IMR-90 (cell line): ENCODE data around the gene HMGN1. TPM values are rescaled to one million over a fixed set of nuclear protein-coding genes. Genes with fewer than 3 reads are reported as not detected.

Experiments used
- ATAC-seq: fragments of 200-7000 bp; cut with Tn5 transposase; 2 replicates; pipeline ENCODE4 v1.9.1; 2020; ENCODE audit warnings: low read depth, mild to moderate bottlenecking, moderate library complexity
- BruUV-seq: library from RNA; stranded (reverse); fragments of 400-500 nt; replicated peaks from 2 replicates; lab custom pipeline; 2021; lab: Mats Ljungman, UMichigan
- CTCF ChIA-PET: fragments of 300-600 bp; formaldehyde crosslinking; extraction: SDS; loops from one replicate; lab custom pipeline; 2021; ENCODE audit warnings: antibody characterized with exemption; lab: Yijun Ruan, JAX
- POLR2A ChIA-PET: fragments of 300-600 bp; sonication (Branson Sonifier 250); formaldehyde crosslinking; loops from one replicate; lab custom pipeline; 2022; ENCODE audit warnings: antibody characterized with exemption; ENCODE audit not compliant: unreplicated experiment; lab: Charles Lee
- DNase-seq: peaks from one replicate; pipeline ENCODE4 v3.0.0; 2013
- H2AFZ ChIP-seq: replicated peaks from 2 replicates; pipeline ENCODE3; 2013; ENCODE audit warnings: low read length, mild to moderate bottlenecking; ENCODE audit not compliant: poor library complexity
- H2AK5ac ChIP-seq: 2 replicates; pipeline ENCODE4 v1.6.1; 2013; ENCODE audit warnings: low read depth, low read length, inconsistent platforms
- H2AK9ac ChIP-seq: replicated peaks from 2 replicates; pipeline ENCODE3; 2013; ENCODE audit warnings: mild to moderate bottlenecking, low read depth, low read length, moderate library complexity; ENCODE audit not compliant: poor library complexity
- H2BK120ac ChIP-seq: 2 replicates; pipeline ENCODE4 v1.6.1; 2013; ENCODE audit warnings: low read depth, low read length, inconsistent platforms
- H2BK15ac ChIP-seq: 3 replicates; pipeline ENCODE4 v1.6.1; 2013; ENCODE audit warnings: low read depth, low read length, inconsistent platforms
- H2BK20ac ChIP-seq: 2 replicates; pipeline ENCODE4 v1.6.1; 2013; ENCODE audit warnings: low read depth, mild to moderate bottlenecking, inconsistent platforms, low read length, moderate library complexity
- H2BK5ac ChIP-seq: 2 replicates; pipeline ENCODE4 v1.6.1; 2013; ENCODE audit warnings: mild to moderate bottlenecking, low read depth, low read length, inconsistent platforms; ENCODE audit not compliant: poor library complexity, severe bottlenecking
- H3K14ac ChIP-seq: replicated peaks from 2 replicates; pipeline ENCODE4 v1.6.1; 2013; ENCODE audit warnings: low read depth, low read length, inconsistent platforms
- H3K18ac ChIP-seq: 2 replicates; pipeline ENCODE4 v1.6.1; 2013; ENCODE audit warnings: low read depth, low read length, control low read depth
- H3K23ac ChIP-seq: 2 replicates; pipeline ENCODE4 v1.6.1; 2013; ENCODE audit warnings: low read depth, low read length, inconsistent platforms
- H3K27ac ChIP-seq: 2 replicates; pipeline ENCODE4 v1.5.1; 2013; ENCODE audit warnings: mild to moderate bottlenecking, control low read depth, low read length; ENCODE audit not compliant: insufficient read depth
- H3K27me3 ChIP-seq: 2 replicates; pipeline ENCODE4 v1.6.1; 2013; ENCODE audit warnings: low read length; ENCODE audit not compliant: control insufficient read depth, insufficient read depth
- H3K36me3 ChIP-seq: 2 replicates; pipeline ENCODE4 v1.6.1; 2013; ENCODE audit warnings: low read length, mixed read lengths; ENCODE audit not compliant: control insufficient read depth, insufficient read depth
- H3K4ac ChIP-seq: 2 replicates; pipeline ENCODE4 v1.6.1; 2013; ENCODE audit warnings: low read depth, low read length, inconsistent platforms
- H3K4me1 ChIP-seq: 2 replicates; pipeline ENCODE4 v1.6.1; 2013; ENCODE audit warnings: low read length, mixed read lengths; ENCODE audit not compliant: control insufficient read depth, insufficient read depth
- H3K4me2 ChIP-seq: 2 replicates; pipeline ENCODE4 v1.6.1; 2013; ENCODE audit warnings: low read depth, mild to moderate bottlenecking, control low read depth, low read length, moderate library complexity
- H3K4me3 ChIP-seq: 2 replicates; pipeline ENCODE4 v1.5.1; 2013; ENCODE audit warnings: low read depth, mild to moderate bottlenecking, control low read depth, low read length, moderate library complexity; ENCODE audit not compliant: insufficient read depth
- H3K56ac ChIP-seq: 2 replicates; pipeline ENCODE4 v1.6.1; 2013; ENCODE audit warnings: low read length, inconsistent platforms; ENCODE audit not compliant: insufficient read depth; ENCODE audit errors: extremely low read depth
- H3K79me1 ChIP-seq, 2 experiments: 2 replicates each; pipeline ENCODE4 v1.6.1; 2013; ENCODE audit warnings: low read length in 2 of 2, inconsistent platforms in 1 of 2, low read depth in 1 of 2
- H3K9ac ChIP-seq: 2 replicates; pipeline ENCODE4 v1.6.1; 2013; ENCODE audit warnings: low read depth, low read length, control low read depth
- H3K9me1 ChIP-seq: 2 replicates; pipeline ENCODE4 v1.6.1; 2013; ENCODE audit warnings: low read length, inconsistent platforms; ENCODE audit not compliant: insufficient read depth
- H3K9me3 ChIP-seq: 2 replicates; pipeline ENCODE4 v1.6.1; 2013; ENCODE audit warnings: low read length; ENCODE audit not compliant: control insufficient read depth, insufficient read depth
- H4K20me1 ChIP-seq: 2 replicates; pipeline ENCODE4 v1.6.1; 2013; ENCODE audit warnings: low read length, inconsistent platforms; ENCODE audit not compliant: insufficient read depth
- H4K5ac ChIP-seq: 2 replicates; pipeline ENCODE4 v1.6.1; 2013; ENCODE audit warnings: mild to moderate bottlenecking, low read depth, low read length, control low read depth
- H4K8ac ChIP-seq, 2 experiments: 2 replicates each; pipeline ENCODE4 v1.6.1; 2013; ENCODE audit warnings: low read depth in 2 of 2, low read length in 2 of 2, control low read depth in 1 of 2, inconsistent platforms in 1 of 2
- H4K91ac ChIP-seq: 2 replicates; pipeline ENCODE4 v1.6.1; 2013; ENCODE audit warnings: low read depth, low read length, inconsistent platforms; ENCODE audit not compliant: insufficient read depth
- CHD1 ChIP-seq: IDR thresholded peaks from 2 replicates; pipeline ENCODE4 v1.6.1; 2012; ENCODE audit warnings: low read depth, low read length, improper control_type of control experiment
- ELK1 ChIP-seq: fragments of 150-350 bp; IDR thresholded peaks from 2 replicates; pipeline ENCODE4 v1.6.1; 2016; ENCODE audit warnings: low read depth, mild to moderate bottlenecking, low read length, moderate library complexity, borderline replicate concordance
- MXI1 ChIP-seq: IDR thresholded peaks from 2 replicates; pipeline ENCODE4 v1.6.1; 2012; ENCODE audit warnings: low read depth, mild to moderate bottlenecking, low read length, moderate library complexity, borderline replicate concordance
- RFX5 ChIP-seq: IDR thresholded peaks from 2 replicates; pipeline ENCODE4 v1.8.0; 2012; ENCODE audit warnings: low read depth, mild to moderate bottlenecking, low read length, moderate library complexity
- WGBS, 2 experiments: methylation state at CpG; one replicate each; pipeline versions ENCODE4 v1.1.5 to v1.1.7; 2013; ENCODE audit warnings: missing lambda C conversion rate in 2 of 2; ENCODE audit not compliant: insufficient read length in 1 of 2; ENCODE audit errors: extremely low coverage in 2 of 2; 5-methylcytosine and 5-hydroxymethylcytosine counted together
- dilution Hi-C: fragments of 300-500 bp; cut with HindIII; formaldehyde crosslinking; loops from one replicate; pipeline ENCODE4 v1.14.3; 2018; ENCODE audit warnings: low sequenced_read_pairs; ENCODE audit not compliant: unreplicated experiment
- in situ Hi-C: fragments of 300-500 bp; cut with MboI; formaldehyde crosslinking; loops from 3 replicates; pipeline ENCODE4 v1.14.3; 2019; ENCODE audit warnings: low sequenced_read_pairs, inconsistent platforms, mixed read lengths
- intact Hi-C: fragments of 100-400 bp; cut with micrococcal nuclease; formaldehyde crosslinking; loops from 2 replicates; pipeline ENCODE4 v1.10.0; 2022
- polyA plus RNA-seq, 3 experiments: library from polyadenylated mRNA; depleted of rRNA; stranded (reverse); fragments of >200 nt; gene quantifications; 2 replicates each; pipeline ENCODE4 v1.2.3, GENCODE V29; 2012; ENCODE audit warnings: low replicate concordance in 1 of 3
- total RNA-seq: library from RNA; depleted of rRNA; stranded (reverse); fragments of >200 nt; gene quantifications from 2 replicates; pipeline ENCODE4 v1.2.3, GENCODE V29; 2012

HMGN1 gene
- total and polyA plus RNA-seq, 2 of the 4 experiments (the other 2 are of a cell fraction), result 55.2 to 155 TPM

- H2AK5ac ChIP-seq, result no peak overlapping the region
- DNase-seq, result no peak
- POLR2A ChIA-PET, result no interaction called here
- H2BK20ac ChIP-seq, result no peak overlapping the region
- in situ Hi-C loops, result no loop called here
- ATAC-seq, result no peak
- no peak overlapping the region for H2AFZ ChIP-seq
- no peak overlapping the region for H3K4me3 ChIP-seq
- no peak overlapping the region for H2BK5ac ChIP-seq
- H2AK9ac ChIP-seq, result no peak overlapping the region
- dilution Hi-C loops, result no loop called here
- H3K4ac ChIP-seq, result no peak overlapping the region
- no peak overlapping the region for H4K5ac ChIP-seq
- WGBS, 2 experiments, result no CpG with 5 or more reads among the region's 2 CpGs
- CTCF ChIA-PET, result no interaction called here
- H3K79me1 ChIP-seq, result no peaks in the 10 kb centered on the region
- intact Hi-C loops, result no loop called here
- no peak overlapping the region for H3K23ac ChIP-seq
- no peak overlapping the region for H3K14ac ChIP-seq
- no peak for TF ChIP-seq CHD1
- no peak for TF ChIP-seq MXI1
- TF ChIP-seq ELK1, result no peak
- TF ChIP-seq RFX5, result no peak
- no peaks in the 10 kb centered on the region for H3K9me3 ChIP-seq
- H4K20me1 ChIP-seq, result no peaks in the 10 kb centered on the region
- no peak overlapping the region for H4K91ac ChIP-seq
- H3K27ac ChIP-seq, result no peak overlapping the region
- H3K18ac ChIP-seq, result no peak overlapping the region
- no peaks in the 10 kb centered on the region for H3K36me3 ChIP-seq
- no peak overlapping the region for H2BK120ac ChIP-seq
- H3K27me3 ChIP-seq, result no peaks in the 10 kb centered on the region
- peaks cover 15% of the 10 kb centered on the region for H3K4me1 ChIP-seq
- no peak overlapping the region for H4K8ac ChIP-seq
- BruUV-seq, result no TSS peak
- H3K56ac ChIP-seq, result no peak overlapping the region
- no peak overlapping the region for H3K4me2 ChIP-seq
- no peak overlapping the region for H2BK15ac ChIP-seq
- H3K9ac ChIP-seq, result no peak overlapping the region
- peaks cover 8% of the 10 kb centered on the region for H3K9me1 ChIP-seq
Measured at GRCh38 chr21:39367783-39368182, 18.9 kb upstream of the HMGN1 start.
